Loucy (cell line): ENCODE data around the gene TRIM2.

Experiments
- H2AFZ ChIP-seq: fragments of 200-600 bp; sonication (generic); 2 replicates; pipeline ENCODE4 v1.6.0; 2016; ENCODE audit warnings: antibody characterized with exemption, mild to moderate bottlenecking, low read length, moderate library complexity
- H3F3A ChIP-seq: fragments of 200-600 bp; 2 replicates; pipeline ENCODE4 v1.6.0; 2016; ENCODE audit warnings: antibody characterized with exemption, low read depth, mild to moderate bottlenecking
- H3K27me3 ChIP-seq: fragments of 200-600 bp; sonication (generic); 2 replicates; pipeline ENCODE4 v1.6.1; 2014; ENCODE audit warnings: low read length, mild to moderate bottlenecking; ENCODE audit not compliant: insufficient read depth, poor library complexity, severe bottlenecking
- H3K36me3 ChIP-seq: fragments of 200-600 bp; sonication (generic); 2 replicates; pipeline ENCODE4 v1.6.1; 2016; ENCODE audit warnings: low read length; ENCODE audit not compliant: insufficient read depth
- H3K4me1 ChIP-seq: fragments of 200-600 bp; sonication (generic); 2 replicates; pipeline ENCODE4 v1.5.1; 2014; ENCODE audit warnings: low read length, mild to moderate bottlenecking; ENCODE audit not compliant: insufficient read depth, poor library complexity, severe bottlenecking
- H3K4me2 ChIP-seq: fragments of 200-600 bp; sonication (generic); 2 replicates; pipeline ENCODE4 v1.6.0; 2014; ENCODE audit warnings: antibody characterized with exemption, low read length, low read depth, mild to moderate bottlenecking; ENCODE audit not compliant: poor library complexity, severe bottlenecking
- H3K4me3 ChIP-seq: fragments of 200-600 bp; sonication (generic); 2 replicates; pipeline ENCODE4 v1.5.1; 2014; ENCODE audit warnings: low read length, mild to moderate bottlenecking, mixed read lengths; ENCODE audit not compliant: poor library complexity, severe bottlenecking
- H3K79me2 ChIP-seq: fragments of 200-600 bp; sonication (generic); 2 replicates; pipeline ENCODE4 v1.6.1; 2014; ENCODE audit warnings: low read length; ENCODE audit not compliant: insufficient read depth
- H3K9ac ChIP-seq: fragments of 200-600 bp; sonication (generic); 2 replicates; pipeline ENCODE4 v1.6.0; 2014; ENCODE audit warnings: mild to moderate bottlenecking, low read depth, low read length, moderate library complexity; ENCODE audit not compliant: poor library complexity, severe bottlenecking
- H3K9me2 ChIP-seq: fragments of 200-600 bp; sonication (generic); replicated peaks from 2 replicates; pipeline ENCODE4 v1.6.1; 2016; ENCODE audit warnings: low read depth, low read length, mixed read lengths
- H3K9me3 ChIP-seq: fragments of 200-600 bp; sonication (generic); 2 replicates; pipeline ENCODE4 v1.6.1; 2014; ENCODE audit warnings: mild to moderate bottlenecking, antibody characterized with exemption, low read length, low read depth; ENCODE audit not compliant: insufficient read depth
- H4K20me1 ChIP-seq: fragments of 200-600 bp; sonication (generic); 2 replicates; pipeline ENCODE4 v1.6.0; 2014; ENCODE audit warnings: antibody characterized with exemption, low read length, mild to moderate bottlenecking; ENCODE audit not compliant: insufficient read depth, poor library complexity, severe bottlenecking
- CTCF ChIP-seq: fragments of 200-600 bp; sonication (generic); conservative IDR thresholded peaks from 2 replicates; pipeline ENCODE4 v1.5.1; 2014; ENCODE audit warnings: mild to moderate bottlenecking, antibody characterized with exemption, low read length
- EZH2phosphoT487 ChIP-seq: fragments of 200-600 bp; IDR thresholded peaks from 2 replicates; pipeline ENCODE4 v1.6.1; 2018; ENCODE audit warnings: antibody characterized with exemption, mild to moderate bottlenecking, moderate library complexity, borderline replicate concordance

Gene TRIM2

GRCh38 chr4:153326513-153326912 lies 122.3 kb downstream of the TRIM2 start:
- H3K4me1 ChIP-seq, result no peaks in the 10 kb centered on the region
- no peak overlapping the region for H3K4me2 ChIP-seq
- no peaks in the 10 kb centered on the region for H3K9me2 ChIP-seq
- no peak overlapping the region for H3K4me3 ChIP-seq
- no peaks in the 10 kb centered on the region for H3F3A ChIP-seq
- no peaks in the 10 kb centered on the region for H3K79me2 ChIP-seq
- no peak for TF ChIP-seq EZH2phosphoT487
- TF ChIP-seq CTCF, result no peak
- no peaks in the 10 kb centered on the region for H3K9me3 ChIP-seq
- H3K9ac ChIP-seq, result no peak overlapping the region
- no peaks in the 10 kb centered on the region for H3K27me3 ChIP-seq
- H2AFZ ChIP-seq, result no peak overlapping the region
- no peaks in the 10 kb centered on the region for H4K20me1 ChIP-seq
- H3K36me3 ChIP-seq, result peaks cover 3% of the 10 kb centered on the region; the same call in 1 of the 2 replicates

GRCh38 chr4:153327247-153327646 lies 123.0 kb downstream of the TRIM2 start:
- H3K4me1 ChIP-seq, result no peaks in the 10 kb centered on the region
- peaks cover 3% of the 10 kb centered on the region; the same call in 1 of the 2 replicates for H3K36me3 ChIP-seq
- no peaks in the 10 kb centered on the region for H3K9me2 ChIP-seq
- no peaks in the 10 kb centered on the region for H3K9me3 ChIP-seq
- TF ChIP-seq CTCF, result no peak
- TF ChIP-seq EZH2phosphoT487, result no peak
- no peak overlapping the region for H3K4me3 ChIP-seq
- H3K27me3 ChIP-seq, result no peaks in the 10 kb centered on the region
- H3K9ac ChIP-seq, result no peak overlapping the region
- no peaks in the 10 kb centered on the region for H4K20me1 ChIP-seq
- H3K4me2 ChIP-seq, result no peak overlapping the region
- H3F3A ChIP-seq, result no peaks in the 10 kb centered on the region
- H2AFZ ChIP-seq, result no peak overlapping the region
- H3K79me2 ChIP-seq, result no peaks in the 10 kb centered on the region

GRCh38 chr4:153332936-153333335 lies 128.7 kb downstream of the TRIM2 start:
- H3K27me3 ChIP-seq, result no peaks in the 10 kb centered on the region
- no peaks in the 10 kb centered on the region for H4K20me1 ChIP-seq
- H3K4me1 ChIP-seq, result peaks cover under 1% of the 10 kb centered on the region
- no peak overlapping the region for H3K4me2 ChIP-seq
- no peak overlapping the region for H3K4me3 ChIP-seq
- H2AFZ ChIP-seq, result no peak overlapping the region
- H3K9me3 ChIP-seq, result no peaks in the 10 kb centered on the region
- H3F3A ChIP-seq, result no peaks in the 10 kb centered on the region
- peaks cover 3% of the 10 kb centered on the region; the same call in 1 of the 2 replicates for H3K36me3 ChIP-seq
- no peak overlapping the region for H3K9ac ChIP-seq
- no peak for TF ChIP-seq CTCF
- TF ChIP-seq EZH2phosphoT487, result no peak
- no peaks in the 10 kb centered on the region for H3K79me2 ChIP-seq
- no peaks in the 10 kb centered on the region for H3K9me2 ChIP-seq
